Stimulated activated CD4-positive, alpha-beta T cell treated with anti-CD3 and anti-CD28 coated beads, Interleukin-12 subunit alpha, Interleukin-12 subunit beta, amount 100 ng/mL, for 24 hours (primary cell): ENCODE measurements around the gene ARHGAP26.

ENCODE experiments used
- DNase-seq, 2 experiments: peaks; one replicate each; pipeline ENCODE4 v3.0.0-alpha.2; 2020; ENCODE audit warnings: low read depth in 2 of 2

ARHGAP26 gene

DNA sequence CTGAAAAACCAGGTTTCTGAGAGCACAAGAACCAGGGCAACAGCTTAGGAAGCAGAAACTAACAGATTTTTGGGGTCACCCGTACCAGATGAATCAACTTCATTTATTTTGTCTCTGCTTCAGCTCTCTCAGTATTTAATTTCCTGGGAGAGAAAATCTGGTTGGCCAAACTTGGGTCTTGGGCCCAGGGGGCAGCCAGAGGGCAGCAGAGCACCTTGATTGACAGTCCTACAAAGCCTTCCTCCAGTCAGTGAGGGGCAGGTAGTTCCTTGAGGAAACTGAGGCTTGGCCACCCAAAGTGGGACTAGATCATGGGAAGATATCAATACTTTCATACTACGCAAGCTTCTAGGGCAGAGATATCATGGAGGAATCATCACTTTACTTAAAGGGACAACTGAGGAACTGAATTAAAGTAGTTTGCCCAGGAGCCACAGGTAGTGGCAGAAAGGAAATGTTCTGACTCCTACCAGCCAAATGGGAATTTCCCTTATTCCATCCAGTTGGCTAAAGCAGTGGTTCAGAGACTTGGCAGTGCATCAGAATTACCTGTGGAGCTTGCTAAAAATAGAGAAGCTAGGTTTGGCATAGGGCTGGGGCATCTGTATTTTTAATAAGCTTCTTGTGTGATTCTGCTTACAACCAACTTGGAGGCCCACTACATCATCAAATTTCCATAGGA lies 21.5 kb upstream of the ARHGAP26 start:
- DNase-seq: peak in 1 of 2 experiments; percentile 14

DNA sequence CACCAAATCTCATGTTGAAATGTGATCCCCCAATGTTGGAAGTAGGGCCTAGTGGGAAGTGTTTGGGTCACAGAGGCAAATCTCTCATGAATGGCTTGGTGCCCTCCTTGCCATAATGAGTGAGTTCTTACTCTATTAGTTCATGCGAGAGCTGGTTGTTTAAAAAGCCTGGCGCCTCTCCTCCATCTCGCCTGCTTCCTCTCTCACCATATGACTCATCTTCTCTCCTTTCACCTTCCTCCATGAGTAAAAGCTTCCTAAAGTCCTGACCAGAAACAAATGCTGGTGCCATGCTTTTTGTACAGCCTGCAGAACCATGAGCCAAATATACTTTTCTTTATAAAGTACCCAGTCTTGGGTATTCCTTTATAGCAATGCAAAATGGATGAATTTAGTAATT lies 20.9 kb upstream of the ARHGAP26 start:
- no peak for DNase-seq

DNA sequence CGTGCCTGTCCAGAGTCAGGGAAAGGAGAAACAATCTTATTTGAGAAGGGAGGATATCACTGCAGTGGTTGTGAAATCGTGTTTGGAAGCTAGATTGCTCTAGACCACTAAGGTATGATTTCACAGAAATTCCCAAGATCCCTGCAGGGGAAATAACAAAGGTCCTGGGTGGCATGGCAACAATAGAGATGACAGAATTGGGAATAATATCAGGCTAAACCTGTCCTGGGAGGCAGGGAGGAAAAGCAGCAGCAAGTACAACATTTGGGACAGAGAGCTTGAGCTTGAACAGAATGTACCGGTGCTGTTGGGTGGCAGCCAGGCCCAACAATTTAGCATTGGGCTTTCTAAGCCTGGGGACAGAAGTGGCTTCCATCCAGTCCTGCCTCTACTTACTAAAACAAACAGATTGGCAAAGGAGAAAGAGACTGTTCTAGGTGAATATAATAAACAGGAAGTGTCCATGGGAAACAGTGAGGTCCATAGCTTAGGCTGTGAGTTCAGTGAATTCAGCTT lies 17.0 kb upstream of the ARHGAP26 start:
- no peak for DNase-seq

DNA sequence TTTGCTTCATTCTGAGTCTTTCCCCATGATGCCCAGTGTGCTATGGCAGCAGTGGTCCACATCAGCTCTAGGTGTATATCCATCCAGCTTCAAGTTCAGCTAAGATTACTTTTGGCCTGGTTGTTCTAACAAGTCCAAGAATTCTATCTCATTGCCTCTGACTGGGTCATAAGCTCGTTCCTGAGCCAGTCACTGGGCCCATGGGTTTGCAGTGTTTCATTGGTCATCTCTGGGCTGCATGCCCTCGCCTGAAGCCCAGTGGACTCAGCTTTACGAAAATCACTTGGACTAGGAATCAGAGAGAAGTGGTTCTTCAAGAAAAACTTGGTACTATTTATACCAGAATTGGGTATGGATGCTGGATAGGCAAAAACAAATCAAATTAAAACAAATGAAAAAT lies 16.1 kb upstream of the ARHGAP26 start:
- DNase-seq: no peak

DNA sequence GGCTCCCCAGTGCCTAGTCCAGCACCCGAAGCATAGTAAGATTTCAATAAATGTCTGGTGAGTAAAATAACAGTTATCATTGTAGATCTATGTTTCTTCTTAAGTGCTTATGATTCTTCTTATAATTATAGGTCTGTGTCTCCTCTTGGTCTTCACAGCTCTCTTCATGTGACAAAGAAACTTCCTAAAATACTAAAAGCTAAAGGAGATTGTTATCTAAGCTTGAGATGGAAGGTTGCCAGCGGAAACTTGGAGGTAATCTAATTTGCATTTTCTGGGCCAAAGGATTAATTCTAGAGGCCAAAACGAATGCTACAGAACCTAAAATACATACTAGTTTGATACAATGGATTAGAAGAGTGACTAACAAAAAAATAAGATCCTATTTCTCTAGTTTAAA lies 13.6 kb upstream of the ARHGAP26 start:
- DNase-seq: no peak

DNA sequence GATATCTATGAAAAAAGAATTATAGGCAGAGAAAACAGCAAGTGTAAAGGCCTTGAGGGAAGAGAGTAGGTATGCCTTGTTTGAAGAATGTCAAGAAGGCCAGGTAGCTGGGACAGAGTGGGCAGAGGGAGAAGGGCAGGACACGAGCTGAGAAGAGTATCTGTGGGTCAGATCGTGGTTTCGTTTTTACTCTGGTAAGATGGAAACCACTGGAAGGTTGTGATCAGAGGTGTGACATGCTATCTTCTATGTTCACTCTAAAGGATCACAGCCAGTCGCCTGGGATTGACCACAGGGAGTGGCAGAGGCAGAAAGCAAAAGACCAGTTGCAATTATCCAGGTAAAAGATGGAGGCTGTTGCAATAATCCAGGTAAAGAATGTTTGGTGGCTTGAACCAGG lies 12.6 kb upstream of the ARHGAP26 start:
- DNase-seq: no peak

DNA sequence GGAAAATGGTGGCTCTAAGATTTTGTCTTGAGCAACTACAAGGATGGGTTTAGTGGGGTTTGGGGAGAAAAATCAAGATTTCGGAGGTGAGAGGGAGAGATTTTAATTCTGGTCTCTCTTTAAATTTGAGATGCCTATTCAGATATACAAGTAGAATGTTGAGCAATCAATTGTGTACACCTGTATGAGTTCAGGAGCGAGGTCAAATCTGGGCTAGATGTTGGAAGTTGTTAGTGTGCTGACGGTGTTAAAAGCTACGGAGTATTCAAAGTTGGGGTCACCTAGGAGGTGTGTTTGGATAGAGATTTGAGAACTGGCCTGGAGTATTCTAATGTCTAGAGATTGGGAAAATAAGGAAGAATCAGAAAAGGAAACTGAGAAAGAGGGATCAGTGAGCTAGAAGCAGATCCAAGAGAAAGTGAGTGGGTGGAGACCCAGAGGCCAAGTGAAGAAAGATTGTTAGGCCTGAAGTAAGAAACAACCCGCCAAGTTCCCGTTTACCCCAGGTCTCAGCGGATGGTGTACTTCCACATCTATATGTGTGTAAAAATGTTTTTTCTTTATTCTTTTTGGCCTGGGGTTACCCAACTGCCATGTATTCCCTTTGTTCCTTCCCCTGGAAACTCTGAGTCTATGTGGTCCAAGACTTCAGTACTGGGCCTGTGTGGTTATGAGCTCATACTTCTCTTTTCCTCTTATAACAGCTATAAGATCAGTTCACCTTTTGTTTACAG lies 11.9 kb upstream of the ARHGAP26 start:
- DNase-seq: no peak

DNA sequence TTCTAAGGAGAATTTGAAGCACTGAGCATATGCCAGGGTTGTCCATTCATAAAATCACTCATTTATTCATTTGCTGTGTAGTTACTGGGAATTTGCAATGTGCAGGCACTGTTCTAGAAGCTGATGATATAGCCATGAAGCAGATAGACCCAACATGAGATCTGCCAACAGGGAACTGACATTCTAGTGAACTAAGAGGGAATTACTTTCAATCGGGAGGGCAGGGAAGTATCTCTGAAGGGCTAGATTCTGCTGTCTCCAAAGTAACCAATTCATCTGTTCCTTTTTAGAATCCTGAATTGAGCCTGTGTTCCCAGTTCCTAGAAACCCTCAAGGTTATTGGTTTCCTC lies 11.4 kb upstream of the ARHGAP26 start:
- DNase-seq: no peak

DNA sequence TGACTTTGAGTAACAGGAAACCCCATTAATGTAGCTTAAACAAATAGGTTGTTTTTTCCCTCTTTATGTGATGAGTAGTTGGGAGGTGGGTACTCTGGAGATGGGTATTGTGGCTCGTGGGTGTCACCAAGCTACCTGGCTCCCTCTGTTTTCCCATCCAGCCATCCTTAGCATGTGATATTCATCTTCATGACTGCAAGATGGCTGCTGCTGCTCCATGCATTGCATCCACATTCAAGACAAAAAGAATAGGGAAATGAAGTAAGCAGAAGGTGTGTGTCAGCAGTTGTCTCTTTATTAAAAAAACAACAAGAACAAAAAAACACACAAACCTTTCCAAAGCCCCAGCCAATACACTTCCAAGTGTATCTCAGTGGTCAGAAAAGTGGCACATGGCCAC lies 6.5 kb upstream of the ARHGAP26 start:
- no peak for DNase-seq

DNA sequence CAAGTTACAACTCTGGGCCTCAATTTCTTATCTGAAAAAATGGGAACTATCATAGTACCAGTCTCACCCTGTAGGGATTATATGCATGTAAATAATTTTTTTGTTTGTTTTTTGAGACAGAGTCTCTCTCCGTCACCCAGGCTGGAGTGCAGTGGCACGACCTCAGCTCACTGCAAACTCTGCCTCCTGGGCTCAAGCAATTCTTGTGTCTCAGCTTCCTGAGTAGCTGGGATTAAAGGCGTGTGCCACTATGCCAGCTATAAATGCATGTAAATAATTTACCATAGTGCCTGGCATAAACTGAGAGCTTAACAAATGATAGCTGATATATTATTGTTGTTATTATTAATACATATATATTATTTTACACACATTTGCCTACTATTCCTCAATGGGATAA lies 3.0 kb upstream of the ARHGAP26 start:
- DNase-seq: no peak

DNA sequence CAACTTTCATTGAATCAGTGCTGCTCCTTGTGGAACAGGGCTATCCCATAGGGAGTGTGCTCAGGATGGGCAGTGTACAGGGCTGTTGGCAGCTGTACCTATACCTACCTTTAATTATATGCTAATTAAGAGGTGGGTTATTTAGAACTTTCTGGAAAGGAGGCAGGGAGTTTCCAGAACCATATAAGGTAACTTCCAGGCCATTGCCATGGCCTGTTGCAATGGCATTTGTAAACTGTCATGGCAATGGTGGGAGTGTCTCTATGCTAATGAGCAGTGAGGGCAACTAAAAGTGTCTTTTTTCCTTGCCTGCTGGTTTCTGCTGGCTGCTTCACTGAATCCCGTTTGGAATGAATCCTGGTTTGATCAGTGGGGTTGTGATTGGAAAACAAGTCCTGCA lies 2.3 kb upstream of the ARHGAP26 start:
- no peak for DNase-seq

DNA sequence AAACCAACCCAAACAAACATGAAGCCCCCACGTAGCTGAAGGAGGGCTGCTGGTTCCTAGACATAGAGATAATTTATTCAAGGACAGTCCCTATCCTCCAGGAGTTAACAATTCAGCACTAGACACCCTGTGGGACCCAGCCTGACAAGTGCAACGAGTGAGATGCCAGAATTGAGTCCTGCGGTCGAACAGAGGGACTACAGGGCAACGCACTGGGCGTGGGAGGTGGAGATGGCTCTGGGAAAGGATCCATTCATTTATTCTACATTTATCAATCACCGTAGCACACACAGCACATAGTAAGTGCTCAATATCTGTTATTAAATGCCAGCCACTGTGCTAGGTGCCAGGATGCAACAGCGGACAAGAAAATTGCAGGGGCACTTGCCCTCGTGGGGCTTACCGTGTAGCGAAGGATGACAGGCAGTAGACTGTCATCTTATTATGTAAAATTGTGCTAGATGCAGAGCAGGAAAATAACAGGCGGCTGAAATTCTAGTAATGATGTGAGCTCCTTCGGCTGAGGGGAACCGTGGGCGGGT lies 855 bp upstream of the ARHGAP26 start:
- no peak for DNase-seq

DNA sequence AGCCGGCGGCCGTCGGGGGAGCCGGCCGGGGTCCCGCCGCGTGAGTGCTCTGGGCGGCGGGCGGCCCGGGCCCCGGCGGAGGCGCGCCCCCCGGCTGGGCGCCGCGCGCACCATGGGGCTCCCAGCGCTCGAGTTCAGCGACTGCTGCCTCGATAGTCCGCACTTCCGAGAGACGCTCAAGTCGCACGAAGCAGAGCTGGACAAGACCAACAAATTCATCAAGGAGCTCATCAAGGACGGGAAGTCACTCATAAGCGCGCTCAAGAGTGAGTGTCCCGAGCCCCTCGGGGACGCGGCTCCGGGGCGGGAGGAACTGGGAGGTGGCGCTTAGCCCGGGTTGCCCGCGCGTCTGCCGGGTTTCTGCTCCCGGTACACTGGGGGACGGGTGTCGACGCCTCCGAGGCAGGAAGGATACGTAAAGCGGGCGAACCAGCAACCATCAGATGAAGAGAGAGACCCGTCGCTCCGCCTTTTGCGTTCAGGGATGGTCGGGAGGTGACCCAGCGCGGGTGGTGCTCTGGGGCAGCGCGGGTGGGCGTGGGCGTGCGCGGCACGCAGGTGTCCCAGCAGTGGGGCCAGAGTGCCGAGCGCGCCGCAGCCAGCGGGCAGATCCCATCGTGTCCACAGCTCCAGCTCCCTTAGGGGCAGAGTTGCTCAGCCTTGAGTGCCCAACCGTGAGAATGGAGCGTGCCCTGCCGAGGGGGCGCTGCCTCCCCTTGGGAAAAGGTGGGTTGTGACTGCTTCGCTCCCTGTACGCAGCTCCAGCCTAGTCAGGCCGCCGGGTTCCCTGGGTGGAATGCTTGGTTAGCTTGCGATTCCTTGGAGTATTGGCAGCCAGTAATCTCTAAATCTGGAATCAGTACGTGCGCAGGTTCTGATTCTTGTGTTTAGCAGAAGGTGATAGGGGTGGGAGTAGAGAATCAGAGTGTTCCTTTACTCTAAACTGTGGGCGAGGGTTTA lies 753 bp downstream of the ARHGAP26 start:
- peak; percentile 25 to 43 for DNase-seq

DNA sequence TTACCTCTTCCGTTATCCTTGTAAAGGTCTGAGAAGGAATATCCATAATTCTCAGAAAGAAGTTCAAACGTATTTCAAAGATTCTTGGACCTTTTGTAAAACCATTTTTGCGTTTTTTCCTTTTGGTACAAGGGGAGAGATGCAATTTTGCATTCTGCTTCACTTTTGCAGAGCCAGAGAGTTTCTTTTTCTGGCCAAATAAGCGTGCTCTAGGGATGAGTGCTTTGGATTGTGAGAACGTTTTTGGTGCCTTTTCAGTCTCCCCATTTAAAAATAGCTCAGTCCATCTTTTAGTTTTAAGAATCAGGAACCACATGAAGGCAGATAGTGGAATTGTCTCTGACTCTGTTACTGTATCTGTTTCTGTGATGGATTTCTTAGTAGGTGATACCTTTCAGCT lies 1.5 kb downstream of the ARHGAP26 start:
- DNase-seq: no peak

DNA sequence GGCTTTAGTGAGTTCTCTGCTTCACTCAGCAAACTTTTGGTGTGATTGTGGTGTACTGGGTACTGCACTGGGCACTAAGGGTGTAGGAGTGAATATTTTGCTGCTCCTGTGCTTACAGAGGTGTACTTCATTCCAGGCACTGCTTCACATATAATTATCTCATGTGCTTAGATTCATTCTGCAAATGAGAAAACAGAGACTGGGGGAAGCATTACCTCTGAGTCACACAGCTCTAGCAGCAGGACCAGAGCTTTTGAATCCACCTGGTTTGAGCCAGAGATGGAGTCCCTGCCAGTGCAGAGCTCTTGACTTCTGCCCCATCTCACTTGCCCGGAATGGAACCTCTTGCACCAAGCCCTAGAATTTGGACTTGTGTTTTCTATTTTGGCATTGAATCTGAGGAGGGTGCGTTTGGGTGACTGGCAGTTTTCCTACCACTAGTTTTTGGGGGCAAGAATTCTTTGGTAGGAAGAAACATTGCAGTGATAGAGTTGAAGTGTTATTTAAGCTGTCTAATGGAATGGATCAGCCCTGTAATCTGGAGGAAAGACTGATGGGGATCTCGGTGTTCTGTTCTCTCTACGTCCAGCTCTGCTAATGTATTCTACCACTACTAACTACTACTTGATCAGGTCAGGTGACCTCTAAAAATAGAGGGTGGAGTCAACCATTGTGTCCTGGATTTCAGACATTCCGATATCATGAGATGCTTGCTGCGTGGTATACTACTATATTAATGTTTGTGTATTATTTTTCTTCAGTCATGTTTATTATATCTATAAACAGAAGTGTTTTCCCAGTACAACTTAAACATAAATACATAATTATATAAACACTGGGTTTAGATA lies 2.5 kb downstream of the ARHGAP26 start:
- no peak for DNase-seq

DNA sequence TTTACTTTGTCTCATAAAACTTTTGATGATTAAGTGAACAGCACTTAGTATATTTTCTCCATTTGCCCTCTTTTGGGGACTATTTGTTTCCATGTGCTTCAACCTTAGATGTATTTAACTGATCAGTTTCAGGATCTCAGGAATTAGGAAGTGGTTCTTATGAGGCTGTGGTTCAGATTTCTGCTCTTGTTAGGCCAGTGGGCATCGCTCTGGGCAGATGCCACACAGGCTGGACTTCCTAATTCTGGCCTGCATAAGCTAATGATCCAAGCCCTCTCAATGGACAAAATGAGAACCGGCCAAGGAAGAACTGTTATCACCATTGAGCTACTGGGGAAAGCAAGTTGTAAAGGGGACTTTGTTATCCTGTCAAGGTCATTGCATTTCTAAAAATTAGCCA lies 6.9 kb downstream of the ARHGAP26 start:
- no peak for DNase-seq

DNA sequence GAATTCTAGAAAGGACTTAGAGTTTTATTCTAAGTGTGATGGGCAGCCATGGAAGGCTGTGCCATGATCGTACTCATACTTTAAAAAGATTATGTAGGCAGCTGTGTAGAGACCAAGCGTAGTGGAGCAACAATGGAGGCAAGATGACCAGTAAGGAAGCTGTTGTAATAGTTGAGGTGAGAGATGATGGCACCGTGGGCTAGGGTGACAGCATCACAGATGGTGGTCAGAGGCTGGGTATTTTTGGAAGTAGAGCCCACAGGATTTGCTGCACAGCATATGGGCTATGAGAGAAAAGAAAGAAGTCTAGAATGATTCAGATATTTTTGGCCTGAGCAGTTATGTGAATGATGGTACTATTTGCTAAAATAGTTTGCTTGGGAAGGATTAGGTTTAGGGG lies 7.7 kb downstream of the ARHGAP26 start:
- DNase-seq: no peak

DNA sequence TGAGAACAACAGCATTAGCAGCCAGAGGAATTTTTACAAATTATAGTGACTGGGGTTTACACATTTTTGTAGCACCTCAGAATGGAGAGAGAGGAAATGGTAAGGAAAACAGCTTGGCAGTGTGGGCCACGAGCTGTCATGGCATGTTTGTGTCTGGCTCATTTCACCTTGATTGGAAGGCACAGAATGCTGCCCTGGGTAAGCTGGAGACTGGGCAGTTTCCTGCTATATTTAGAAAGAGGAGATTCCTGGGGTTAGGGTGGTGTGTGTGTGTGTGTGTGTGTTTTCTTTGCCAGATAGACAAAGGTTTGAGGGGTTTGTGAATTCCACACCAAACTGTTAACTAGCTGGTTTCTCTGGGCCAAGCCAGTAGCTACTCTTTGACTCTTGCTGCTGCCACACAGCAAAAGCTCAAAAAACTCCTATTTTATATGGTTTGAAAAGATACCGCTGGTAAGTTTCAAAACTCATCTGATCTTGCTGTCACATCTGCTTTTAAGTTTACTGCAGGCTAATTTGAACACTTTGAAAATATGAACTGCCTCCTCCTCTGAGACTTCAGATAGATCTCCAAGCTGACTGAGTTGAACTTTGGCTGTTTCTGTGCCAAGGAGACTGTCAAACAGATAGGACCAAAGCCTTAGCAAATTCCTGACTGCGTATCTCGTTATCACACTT lies 9.1 kb downstream of the ARHGAP26 start:
- DNase-seq: no peak

DNA sequence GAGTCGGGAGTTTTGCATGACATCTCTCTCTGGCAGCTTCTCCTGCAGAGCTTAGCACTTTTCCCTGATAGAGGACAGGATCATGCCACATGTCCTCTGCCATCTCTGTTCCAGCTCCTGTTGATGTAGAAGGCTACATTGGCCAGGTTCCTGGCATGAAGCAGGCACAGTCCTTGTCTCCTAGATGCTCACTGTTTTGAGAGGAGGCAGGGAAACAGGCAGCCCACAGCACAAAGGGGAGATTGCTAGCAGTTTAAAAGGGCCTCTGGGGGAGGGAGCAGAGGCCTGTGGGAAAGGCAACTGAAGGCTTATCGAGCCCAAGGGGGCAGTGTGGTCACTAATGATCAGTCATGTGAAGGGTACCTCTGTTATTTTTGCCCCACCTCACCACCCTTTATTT lies 10.7 kb downstream of the ARHGAP26 start:
- no peak for DNase-seq

DNA sequence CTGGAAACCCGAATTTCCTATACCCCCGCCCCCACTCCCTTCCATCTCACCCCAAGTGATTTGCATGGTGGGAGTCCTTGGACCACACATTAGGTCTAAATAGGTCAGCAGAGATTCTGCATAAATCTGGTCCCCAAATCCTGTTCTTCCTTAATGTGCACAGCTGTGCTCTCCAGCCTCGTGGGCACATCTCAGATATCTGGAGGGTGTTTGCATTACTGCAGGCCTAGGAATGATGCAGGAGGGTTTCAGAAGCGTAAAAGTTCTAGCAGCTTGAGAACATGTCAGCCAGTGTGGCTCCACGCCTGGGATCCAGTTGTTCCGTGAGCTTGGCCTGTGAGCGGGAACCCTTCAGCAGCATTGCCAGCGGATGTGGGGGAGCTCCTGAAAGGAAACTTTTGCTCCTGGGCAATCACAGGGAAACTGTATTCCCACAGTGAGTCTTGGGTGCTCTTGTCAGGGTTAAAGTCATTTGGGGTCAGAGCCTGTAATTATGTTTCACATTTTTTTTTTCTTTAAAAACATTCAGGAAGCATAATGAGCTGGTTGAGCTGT lies 12.9 kb downstream of the ARHGAP26 start:
- no peak for DNase-seq
